Astrocyte of the spinal cord (primary cell): ENCODE measurements around the gene OPRM1.

Experiments
- DNase-seq: peaks from one replicate; pipeline ENCODE4 v3.0.0; 2011; ENCODE audit warnings: low read depth, low spot score
- H3K4me3 ChIP-seq: 2 replicates; pipeline ENCODE4 v1.5.1; 2011; ENCODE audit warnings: low read depth, mild to moderate bottlenecking, low read length, moderate library complexity
- CTCF ChIP-seq: IDR thresholded peaks from 2 replicates; pipeline ENCODE4 v1.5.1; 2012; ENCODE audit warnings: low read depth, mild to moderate bottlenecking, low read length, inconsistent platforms
- in situ Hi-C: cut with HindIII; loops from 2 replicates; pipeline ENCODE4 v1.10.0; 2017; ENCODE audit warnings: low sequenced_read_pairs

The OPRM1 gene

GRCh38 chr6:154125421-154125820 is 86.4 kb downstream of the OPRM1 start:
- in situ Hi-C loops, result no loop called here
- no peak overlapping the region for H3K4me3 ChIP-seq
- no peak for TF ChIP-seq CTCF
- no peak for DNase-seq

GRCh38 chr6:154127657-154128056 is 88.6 kb downstream of the OPRM1 start:
- no peak for DNase-seq
- TF ChIP-seq CTCF, result no peak

GRCh38 chr6:154134471-154135147 is 95.6 kb downstream of the OPRM1 start:
- no peak for TF ChIP-seq CTCF
- no peak for DNase-seq
- no peak overlapping the region for H3K4me3 ChIP-seq
- in situ Hi-C loops, result no loop called here

More at GRCh38 chr6:154127657-154128056, 88.6 kb downstream of the OPRM1 start:
- H3K4me3 ChIP-seq, result no peak overlapping the region
- in situ Hi-C loops, result no loop called here

GRCh38 chr6:154138793-154139192 is 99.8 kb downstream of the OPRM1 start:
- no peak overlapping the region for H3K4me3 ChIP-seq
- TF ChIP-seq CTCF, result no peak
- in situ Hi-C loops, result no loop called here
- no peak for DNase-seq

- no peak for DNase-seq
- no peak overlapping the region for H3K4me3 ChIP-seq
- in situ Hi-C loops, result no loop called here
- no peak for TF ChIP-seq CTCF
These were observed 100.9 kb downstream of the OPRM1 start for GRCh38 chr6:154139892-154140291.

- in situ Hi-C loops, result no loop called here
These were observed 101.7 kb downstream of the OPRM1 start for GRCh38 chr6:154140743-154141142.

More at GRCh38 chr6:154140743-154141142, 101.7 kb downstream of the OPRM1 start:
- H3K4me3 ChIP-seq, result no peak overlapping the region
- TF ChIP-seq CTCF, result no peak
- no peak for DNase-seq
